Adrenal gland (tissue), 12 donors: Measurements from ENCODE around the gene SYNJ2. TPM values are rescaled to one million over a fixed set of nuclear protein-coding genes. Genes with fewer than 3 reads are reported as not detected.

Experiments used
- DNase-seq, 7 donors: peaks; one replicate each; pipeline ENCODE4 v3.0.0-alpha.2; 2019 to 2020
- H3K27ac ChIP-seq, 5 donors: fragments of 200-600 bp; sonication (generic) in 4 of 5; 1 replicate in 3 of 5; 2 replicates in 2 of 5; pipeline versions ENCODE4 v1.5.1 to v1.8.0; 2016 to 2020; ENCODE audit warnings: mild to moderate bottlenecking in 1 of 5
- H3K27me3 ChIP-seq: fragments of 200-600 bp; 2 replicates; pipeline ENCODE4 v1.8.0; 2021
- H3K36me3 ChIP-seq, 2 donors: fragments of 200-600 bp; replicated peaks in 1 of 2; 1 replicate in 1 of 2; 2 replicates in 1 of 2; pipeline versions ENCODE4 v1.5.1 to v1.8.0; 2018 to 2022
- H3K4me1 ChIP-seq, 2 donors: fragments of 200-600 bp; replicated peaks in 1 of 2; 1 replicate in 1 of 2; 2 replicates in 1 of 2; pipeline versions ENCODE4 v1.5.1 to v1.8.0; 2018 to 2021
- H3K4me3 ChIP-seq, 4 donors: fragments of 200-600 bp; sonication (generic) in 3 of 4; one replicate each; pipeline ENCODE4 v1.5.1; 2016 to 2018
- H3K9me3 ChIP-seq, 3 donors: fragments of 200-600 bp; sonication (generic) in 1 of 3; replicated peaks in 1 of 3; 1 replicate in 2 of 3; 2 replicates in 1 of 3; pipeline versions ENCODE4 v1.5.1 to v1.8.0; 2016 to 2021
- POLR2A ChIP-seq, 2 donors: fragments of 450-650 bp; IDR thresholded peaks; one replicate each; pipeline ENCODE4 v1.6.1; 2017; ENCODE audit warnings: antibody characterized with exemption in 2 of 2, mild to moderate bottlenecking in 2 of 2, moderate library complexity in 1 of 2
- WGBS, 4 donors: extraction: QIAGEN DNeasy Blood & Tissue Kit in 2 of 4; methylation state at CpG; one replicate each; pipeline versions ENCODE4 v1.1.5 to v1.1.7; 2013 to 2017; 5-methylcytosine and 5-hydroxymethylcytosine counted together
- intact Hi-C, 2 donors: fragments of 100-400 bp; cut with DNase I; formaldehyde crosslinking; loops; one replicate each; pipeline versions ENCODE4 v1.14.1 to v1.15.0; 2022 to 2023
- polyA plus RNA-seq, 3 donors: library from polyadenylated mRNA; stranded (reverse); fragments of 200-250 nt in 2 of 3; fragments of 350-450 nt in 1 of 3; fragmentation: Illumina TruSeq in 1 of 3; extraction: RNeasy Lipid Tissue Mini Kit (QIAGEN cat#74804) in 1 of 3; gene quantifications; one replicate each; pipeline ENCODE4 v1.2.3, GENCODE V29; 2013 to 2014
- total RNA-seq, 9 donors: library from RNA; depleted of rRNA in 4 of 9; stranded (reverse); fragments of >200 nt in 4 of 9; fragments of 120-200 nt in 1 of 9; fragmentation: NEBNext Ultra II Directional in 1 of 9; extraction: Animal tissue kit (Norgen Biotek cat#: 25700) in 1 of 9; gene quantifications; one replicate each; pipeline versions ENCODE4 v1.1.0 to v1.2.4, GENCODE V29; 2013 to 2023
- TF ChIP-seq, protein P1 (sequence below), 6 experiments: fragments of 450-650 bp in 4 of 6; fragments of 200-600 bp in 2 of 6; sonication (generic) in 1 of 6; IDR thresholded peaks; 1 replicate in 5 of 6; 2 replicates in 1 of 6; pipeline versions ENCODE4 v1.5.1 to v1.8.0; 2016 to 2021; ENCODE audit warnings: antibody characterized with exemption in 6 of 6, mild to moderate bottlenecking in 2 of 6, moderate library complexity in 1 of 6
- donor health status: healthy with polysubstance abuse.
- donor health status: Bipolar disorder and iron deficiency.
- donor health status: DM: yes; HTN: yes; CAD: no.
- donor health status: DM: no; HTN: no; CAD: no.
- donor health status: DM: no; HTN: no; CAD: no.
- donor health status: DM: yes; HTN: yes; CAD: no.

The SYNJ2 gene
- total and polyA plus RNA-seq, 12 donors, result 1.6 to 20.5 (median 12.8) TPM

DNA sequence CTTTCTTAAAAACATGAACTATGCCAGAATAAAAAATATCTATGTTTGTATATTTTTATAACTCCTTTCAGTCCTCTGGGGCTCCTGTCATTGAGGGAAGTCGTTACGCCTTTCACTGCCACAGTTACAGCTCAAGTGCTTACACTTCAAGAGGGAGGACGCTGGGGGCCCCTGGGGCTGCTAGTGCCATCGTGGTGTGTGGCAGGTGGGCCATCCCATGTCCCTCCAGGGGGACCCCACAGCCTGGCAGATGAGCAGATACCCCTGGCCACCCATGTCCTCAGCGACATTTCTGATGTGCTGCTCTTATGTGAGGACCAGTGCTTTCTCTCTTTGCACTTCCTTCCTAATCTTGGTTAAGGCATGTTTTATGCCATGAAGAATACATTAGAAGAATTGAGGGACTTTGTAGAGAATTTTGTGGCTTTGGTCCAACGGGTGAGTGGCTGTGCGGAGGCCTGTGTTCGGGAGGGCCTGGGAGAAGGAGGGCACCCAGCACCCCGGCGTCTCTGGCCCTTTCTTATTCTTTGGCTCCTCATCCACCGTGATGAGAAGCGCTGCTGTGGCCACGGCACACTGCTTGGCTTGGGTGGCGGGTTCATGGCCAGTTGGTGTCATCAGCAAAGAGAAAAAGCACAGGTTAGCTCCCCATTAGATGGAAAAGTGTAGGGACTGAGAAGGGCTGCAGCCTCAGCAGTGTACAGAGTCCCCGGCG lies 38.3 kb upstream of the SYNJ2 start:
- intact Hi-C loops, result no loop called here
- no peak overlapping the region for H3K27ac ChIP-seq
- no peak for DNase-seq
- H3K9me3 ChIP-seq, result no peaks in the 10 kb centered on the region
- H3K36me3 ChIP-seq, result peaks cover 0 to 69% of the 10 kb centered on the region in 2 donors
- 90 to 93% (median 92%) methylated on average over 16 of the region's 16 CpGs for WGBS, 4 donors
- TF ChIP-seq, protein P1, sequence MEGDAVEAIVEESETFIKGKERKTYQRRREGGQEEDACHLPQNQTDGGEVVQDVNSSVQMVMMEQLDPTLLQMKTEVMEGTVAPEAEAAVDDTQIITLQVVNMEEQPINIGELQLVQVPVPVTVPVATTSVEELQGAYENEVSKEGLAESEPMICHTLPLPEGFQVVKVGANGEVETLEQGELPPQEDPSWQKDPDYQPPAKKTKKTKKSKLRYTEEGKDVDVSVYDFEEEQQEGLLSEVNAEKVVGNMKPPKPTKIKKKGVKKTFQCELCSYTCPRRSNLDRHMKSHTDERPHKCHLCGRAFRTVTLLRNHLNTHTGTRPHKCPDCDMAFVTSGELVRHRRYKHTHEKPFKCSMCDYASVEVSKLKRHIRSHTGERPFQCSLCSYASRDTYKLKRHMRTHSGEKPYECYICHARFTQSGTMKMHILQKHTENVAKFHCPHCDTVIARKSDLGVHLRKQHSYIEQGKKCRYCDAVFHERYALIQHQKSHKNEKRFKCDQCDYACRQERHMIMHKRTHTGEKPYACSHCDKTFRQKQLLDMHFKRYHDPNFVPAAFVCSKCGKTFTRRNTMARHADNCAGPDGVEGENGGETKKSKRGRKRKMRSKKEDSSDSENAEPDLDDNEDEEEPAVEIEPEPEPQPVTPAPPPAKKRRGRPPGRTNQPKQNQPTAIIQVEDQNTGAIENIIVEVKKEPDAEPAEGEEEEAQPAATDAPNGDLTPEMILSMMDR (IDR thresholded peaks at IDR 0.05), result no peak
- TF ChIP-seq POLR2A (IDR thresholded peaks at IDR 0.05), result no peak
- H3K27me3 ChIP-seq, result no peaks in the 10 kb centered on the region
- no peaks in the 10 kb centered on the region for H3K4me1 ChIP-seq
- no peak overlapping the region for H3K4me3 ChIP-seq

DNA sequence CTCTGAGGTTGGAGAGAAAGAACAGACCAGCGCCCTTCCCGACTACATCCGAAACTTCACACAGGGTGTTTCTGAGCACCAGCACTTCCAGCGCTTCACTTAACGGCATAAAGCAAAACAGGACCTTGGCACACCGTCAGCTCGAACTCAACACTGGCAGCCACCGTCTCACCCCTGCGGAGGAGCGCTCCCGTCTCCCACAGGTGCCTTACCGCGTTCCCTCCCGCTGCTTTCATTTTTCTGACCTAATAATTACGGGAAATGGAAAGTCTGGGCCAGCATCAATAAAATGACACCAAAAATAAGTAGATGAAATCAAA lies 37.7 kb upstream of the SYNJ2 start:
- DNase-seq, result no peak
- intact Hi-C loops, result no loop called here
- 91 to 97% (median 97%) methylated on average over 15 of the region's 15 CpGs for WGBS, 4 donors
- H3K27me3 ChIP-seq, result no peaks in the 10 kb centered on the region
- no peak overlapping the region for H3K27ac ChIP-seq
- no peak overlapping the region for H3K4me3 ChIP-seq
- H3K9me3 ChIP-seq, result no peaks in the 10 kb centered on the region
- H3K4me1 ChIP-seq, result no peaks in the 10 kb centered on the region
- peaks cover 0 to 64% of the 10 kb centered on the region in 2 donors for H3K36me3 ChIP-seq
- no peak for TF ChIP-seq POLR2A (IDR thresholded peaks at IDR 0.05)
- TF ChIP-seq, protein P1 (IDR thresholded peaks at IDR 0.05), result no peak

DNA sequence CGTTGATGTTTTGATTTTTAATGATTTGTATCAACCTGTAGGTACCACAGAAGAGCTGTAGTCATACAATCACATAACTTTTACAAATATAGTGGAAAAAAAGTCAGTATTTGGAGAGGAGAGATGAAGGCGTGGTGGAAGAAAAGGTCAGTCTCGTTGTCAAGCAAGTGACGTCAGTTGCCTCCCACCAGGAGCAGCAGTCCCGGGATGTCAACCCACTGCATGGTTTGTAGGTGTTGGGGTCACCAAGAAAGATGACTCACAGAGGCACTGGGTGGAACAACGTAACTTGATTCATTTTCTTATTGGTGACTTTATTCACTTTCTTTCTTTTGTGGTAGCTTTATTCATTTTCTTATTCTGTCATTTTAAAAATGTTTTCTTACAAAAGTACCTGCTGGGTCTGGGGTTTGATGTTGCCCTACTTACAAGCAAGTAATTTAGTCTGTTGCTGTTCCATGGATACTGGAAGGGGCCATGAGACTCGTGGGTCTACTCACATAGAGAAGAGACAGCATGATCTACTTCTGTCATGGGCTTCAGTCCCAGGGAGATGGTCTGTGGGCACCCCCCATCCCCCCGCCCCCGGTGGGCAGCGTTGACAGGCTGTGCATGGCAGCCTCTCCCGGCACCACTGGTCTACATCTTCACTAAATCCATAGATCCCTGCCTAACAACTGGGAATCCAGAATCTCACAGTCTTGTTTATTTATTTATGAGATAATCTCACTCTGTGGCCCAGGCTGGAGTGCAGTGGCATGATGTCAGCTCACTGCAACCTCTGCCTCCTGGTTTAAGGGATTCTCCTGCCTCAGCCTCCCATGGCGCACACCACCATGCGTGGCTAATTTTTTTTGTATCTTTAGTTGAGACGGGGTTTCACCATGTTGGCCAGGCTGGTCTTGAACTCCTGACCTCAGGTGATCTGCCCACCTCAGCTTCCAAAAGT lies 36.4 kb upstream of the SYNJ2 start:
- DNase-seq, result no peak
- intact Hi-C loops, result no loop called here

More for the DNA sequence above, 36.4 kb upstream of the SYNJ2 start:
- H3K4me3 ChIP-seq, result no peak overlapping the region
- WGBS, 4 donors, result 86 to 92% (median 89%) methylated on average over 10 to 14 of the region's 14 CpGs
- TF ChIP-seq POLR2A (IDR thresholded peaks at IDR 0.05), result no peak
- TF ChIP-seq, protein P1 (IDR thresholded peaks at IDR 0.05), result no peak
- H3K27me3 ChIP-seq, result no peaks in the 10 kb centered on the region
- peaks cover 0 to 51% of the 10 kb centered on the region in 2 donors for H3K36me3 ChIP-seq
- no peak overlapping the region for H3K27ac ChIP-seq
- no peaks in the 10 kb centered on the region for H3K4me1 ChIP-seq
- no peaks in the 10 kb centered on the region for H3K9me3 ChIP-seq
